BJ (cell line): Measurements from ENCODE around the gene BGN. TPM values are rescaled to one million over a fixed set of nuclear protein-coding genes. Genes with fewer than 3 reads are reported as not detected.

ENCODE experiments used
- CTCF ChIA-PET: fragments of 350-600 bp; formaldehyde crosslinking; extraction: SDS; loops from one replicate; lab custom pipeline; 2021; ENCODE audit warnings: antibody characterized with exemption, inconsistent platforms; lab: Yijun Ruan, JAX
- POLR2A ChIA-PET: fragments of 300-600 bp; sonication (Branson Sonifier 250); formaldehyde crosslinking; extraction: SDS; loops from one replicate; lab custom pipeline; 2021; ENCODE audit warnings: antibody characterized with exemption; lab: Charles Lee
- DNase-seq: peaks from one replicate; pipeline ENCODE4 v3.0.0-alpha.2; 2011; ENCODE audit warnings: low read depth
- H3K27me3 ChIP-seq: 2 replicates; pipeline ENCODE4 v1.6.0; 2011; ENCODE audit warnings: low read length; ENCODE audit not compliant: control insufficient read depth, insufficient read depth
- H3K36me3 ChIP-seq: 2 replicates; pipeline ENCODE4 v1.5.1; 2011; ENCODE audit warnings: low read length; ENCODE audit not compliant: control insufficient read depth, insufficient read depth
- H3K4me3 ChIP-seq: 2 replicates; pipeline ENCODE4 v1.5.1; 2011; ENCODE audit warnings: low read depth, mild to moderate bottlenecking, control low read depth, low read length
- CTCF ChIP-seq: IDR thresholded peaks from 2 replicates; pipeline ENCODE4 v1.5.1; 2011; ENCODE audit warnings: low read depth, mild to moderate bottlenecking, control low read depth, inconsistent platforms, low read length, moderate library complexity; ENCODE audit not compliant: insufficient read depth
- polyA plus RNA-seq: library from polyadenylated mRNA; depleted of rRNA; stranded (reverse); fragments of >200 nt; gene quantifications from 2 replicates; pipeline ENCODE4 v1.2.3, GENCODE V29; 2011

Gene BGN
- polyA plus RNA-seq, 1 experiment: 487 TPM

GRCh38 chrX:153502131-153502530, 7.4 kb downstream of the BGN start:
- POLR2A ChIA-PET: no interaction called here
- TF ChIP-seq CTCF: no peak
- Histone ChIP-seq H3K27me3 (no peaks in the 10 kb centered on the region), H3K4me3 (no peak overlapping the region), H3K36me3 (peaks cover 14% of the 10 kb centered on the region)
- DNase-seq: no peak
- CTCF ChIA-PET: interaction anchor here (0.9 kb wide), 1 partner anchor 30 kb away, joined by 3 read pairs; no protein-coding TSS in a partner anchor

GRCh38 chrX:153502796-153503195, 8.0 kb downstream of the BGN start:
- H3K36me3 ChIP-seq: peaks cover 16% of the 10 kb centered on the region
- H3K4me3 ChIP-seq: no peak overlapping the region
- TF ChIP-seq CTCF: no peak
- CTCF ChIA-PET: interaction anchor here (0.9 kb wide), 1 partner anchor 42 kb away, joined by 3 read pairs; no protein-coding TSS in a partner anchor
- POLR2A ChIA-PET: no interaction called here
- no peaks in the 10 kb centered on the region for H3K27me3 ChIP-seq
- no peak for DNase-seq

- Histone ChIP-seq H3K27me3 (no peaks in the 10 kb centered on the region), H3K36me3 (peaks cover 16% of the 10 kb centered on the region), H3K4me3 (no peak overlapping the region)
- CTCF ChIA-PET: interaction anchor here (8.7 kb wide), 1 partner anchor 33 kb away, joined by 132 read pairs; the partner anchor contains the start of gene HAUS7
- no peak for DNase-seq
- POLR2A ChIA-PET: no interaction called here
- TF ChIP-seq CTCF: no peak
Measured at GRCh38 chrX:153504445-153505016, 9.8 kb downstream of the BGN start.

GRCh38 chrX:153505361-153505760, 10.6 kb downstream of the BGN start:
- ChIA-PET POLR2A (no interaction called here), CTCF (interaction anchor here (2.8 to 8.7 kb wide), 2 partner anchors 34 to 45 kb away, joined by 19 to 132 read pairs; partner anchors contain the start of gene HAUS7)

More at GRCh38 chrX:153505361-153505760, 10.6 kb downstream of the BGN start:
- Histone ChIP-seq H3K4me3 (no peak overlapping the region), H3K27me3 (no peaks in the 10 kb centered on the region), H3K36me3 (peaks cover 16% of the 10 kb centered on the region)
- DNase-seq: no peak
- no peak for TF ChIP-seq CTCF
